Neural cell (in vitro differentiated cells): ENCODE data around the gene TBX15. TPM values are rescaled to one million over a fixed set of nuclear protein-coding genes. Genes with fewer than 3 reads are reported as not detected.

Experiments
- H2AFZ ChIP-seq: fragments of 200-600, 300-800 bp; sonication (generic), shearing (Covaris generic); 2 replicates; pipeline ENCODE4 v1.6.0; 2014; ENCODE audit warnings: low read depth, mild to moderate bottlenecking, antibody characterized with exemption, low read length, moderate library complexity
- H3F3A ChIP-seq: fragments of 200-600 bp; shearing (Covaris generic); 2 replicates; pipeline ENCODE4 v1.6.1; 2016; ENCODE audit warnings: mild to moderate bottlenecking, moderate library complexity, mixed read lengths, antibody characterized with exemption, low read length; ENCODE audit not compliant: insufficient read depth, poor library complexity, severe bottlenecking
- H3K27ac ChIP-seq: fragments of 200-600, 300-800 bp; sonication (generic), shearing (Covaris generic); 2 replicates; pipeline ENCODE4 v1.5.1; 2014; ENCODE audit warnings: mild to moderate bottlenecking, low read length, moderate library complexity
- H3K27me3 ChIP-seq: fragments of 300-800, 200-600 bp; sonication (generic), shearing (Covaris generic); 2 replicates; pipeline ENCODE4 v1.6.0; 2014; ENCODE audit warnings: mild to moderate bottlenecking, low read depth, low read length, moderate library complexity; ENCODE audit not compliant: insufficient read depth
- H3K36me3 ChIP-seq: fragments of 300-800, 200-600 bp; sonication (generic), shearing (Covaris generic); 2 replicates; pipeline ENCODE4 v1.5.1; 2014; ENCODE audit warnings: mild to moderate bottlenecking, antibody characterized with exemption, low read length, moderate library complexity; ENCODE audit not compliant: insufficient read depth
- H3K4me2 ChIP-seq: fragments of 300-800, 200-600 bp; sonication (generic), shearing (Covaris generic); 2 replicates; pipeline ENCODE4 v1.6.0; 2014; ENCODE audit warnings: mild to moderate bottlenecking, low read length
- H3K4me3 ChIP-seq: fragments of 300-800, 200-600 bp; sonication (generic), shearing (Covaris generic); 2 replicates; pipeline ENCODE4 v1.5.1; 2014; ENCODE audit warnings: mild to moderate bottlenecking, low read length, moderate library complexity
- H3K79me2 ChIP-seq: fragments of 200-600 bp; shearing (Covaris generic); replicated peaks from 2 replicates; pipeline ENCODE4 v1.6.0; 2014; ENCODE audit warnings: mild to moderate bottlenecking, low read length, moderate library complexity; ENCODE audit not compliant: insufficient read depth
- H3K9ac ChIP-seq: fragments of 300-800, 200-600 bp; sonication (generic), shearing (Covaris generic); 2 replicates; pipeline ENCODE4 v1.6.1; 2016; ENCODE audit warnings: mild to moderate bottlenecking, low read length, mixed read lengths
- H3K9me2 ChIP-seq: fragments of 200-600 bp; shearing (Covaris generic); 2 replicates; pipeline ENCODE4 v1.6.1; 2016; ENCODE audit warnings: mild to moderate bottlenecking, low read length, mixed read lengths; ENCODE audit not compliant: insufficient read depth
- H3K9me3 ChIP-seq: fragments of 200-600, 300-800 bp; sonication (generic), shearing (Covaris generic); 2 replicates; pipeline ENCODE4 v1.6.1; 2016; ENCODE audit warnings: mild to moderate bottlenecking, mixed run types, low read length, moderate library complexity, mixed read lengths
- H4K20me1 ChIP-seq: fragments of 200-600 bp; shearing (Covaris generic); 2 replicates; pipeline ENCODE4 v1.6.1; 2016; ENCODE audit warnings: mild to moderate bottlenecking, mixed run types; ENCODE audit not compliant: insufficient read depth
- EP300 ChIP-seq: fragments of 450-650 bp; conservative IDR thresholded peaks from 2 replicates; pipeline ENCODE4 v1.6.1; 2014; ENCODE audit warnings: antibody characterized with exemption, mild to moderate bottlenecking, moderate library complexity; ENCODE audit not compliant: poor library complexity, severe bottlenecking
- EZH2 ChIP-seq: fragments of 200-600, 300-800 bp; shearing (Covaris generic), sonication (generic); IDR thresholded peaks from 2 replicates; pipeline ENCODE4 v1.6.1; 2014; ENCODE audit warnings: antibody characterized with exemption, low read length, borderline replicate concordance, mild to moderate bottlenecking; ENCODE audit not compliant: insufficient read depth, poor library complexity, severe bottlenecking
- MXI1 ChIP-seq: fragments of 450-650 bp; conservative IDR thresholded peaks from 2 replicates; pipeline ENCODE4 v1.6.1; 2014; ENCODE audit warnings: antibody characterized with exemption, mild to moderate bottlenecking; ENCODE audit not compliant: poor library complexity, severe bottlenecking
- POLR2AphosphoS5 ChIP-seq: IDR thresholded peaks from 2 replicates; pipeline ENCODE4 v1.6.1; 2012
- RAD21 ChIP-seq: fragments of 450-650 bp; conservative IDR thresholded peaks from 2 replicates; pipeline ENCODE4 v1.6.1; 2014; ENCODE audit warnings: antibody characterized with exemption, mild to moderate bottlenecking, moderate library complexity
- REST ChIP-seq: IDR thresholded peaks from 2 replicates; pipeline ENCODE4 v1.6.1; 2012; ENCODE audit warnings: borderline replicate concordance
- SMC3 ChIP-seq: fragments of 450-650 bp; conservative IDR thresholded peaks from 2 replicates; pipeline ENCODE4 v1.6.1; 2014; ENCODE audit warnings: antibody characterized with exemption, mild to moderate bottlenecking, moderate library complexity; ENCODE audit not compliant: poor library complexity
- TAF1 ChIP-seq: IDR thresholded peaks from 2 replicates; pipeline ENCODE4 v1.6.1; 2012; ENCODE audit warnings: low read depth
- polyA plus RNA-seq: library from polyadenylated mRNA; depleted of rRNA; stranded (reverse); fragments of >200 nt; gene quantifications from 2 replicates; pipeline ENCODE4 v1.2.3, GENCODE V29; 2014
- TF ChIP-seq, protein P1 (sequence below): fragments of 450-650 bp; IDR thresholded peaks from 2 replicates; pipeline ENCODE4 v1.5.1; 2014; ENCODE audit warnings: antibody characterized with exemption, mild to moderate bottlenecking, moderate library complexity; ENCODE audit not compliant: poor library complexity, severe bottlenecking

TBX15 gene
- polyA plus RNA-seq, 1 donor from 2014 or later: 0.10 TPM

DNA sequence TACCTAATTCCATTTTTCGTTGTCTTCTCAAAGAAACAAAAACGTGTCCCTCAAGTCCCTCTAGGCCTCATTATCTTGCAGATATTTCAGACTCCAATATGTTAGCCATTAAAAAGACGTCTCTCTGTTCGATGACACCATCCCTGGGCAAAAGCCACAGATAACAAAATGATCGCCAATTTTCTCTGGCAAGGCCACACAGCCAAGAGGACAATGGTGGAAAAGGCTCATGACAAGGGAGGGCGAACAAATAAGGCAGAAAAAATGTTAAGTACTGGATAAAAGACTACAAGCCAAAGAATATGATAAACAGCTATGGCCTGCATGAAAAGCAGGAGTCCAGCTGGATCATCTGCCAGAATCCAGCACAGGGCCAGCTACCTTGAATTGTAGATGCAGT lies 82.9 kb downstream of the TBX15 start:
- no peaks in the 10 kb centered on the region for H3K79me2 ChIP-seq
- no peak overlapping the region for H3K4me3 ChIP-seq
- no peaks in the 10 kb centered on the region for H3K9me3 ChIP-seq
- H3K9me2 ChIP-seq: no peaks in the 10 kb centered on the region
- H4K20me1 ChIP-seq: no peaks in the 10 kb centered on the region
- no peak overlapping the region for H2AFZ ChIP-seq
- H3K9ac ChIP-seq: no peak overlapping the region
- no peaks in the 10 kb centered on the region for H3K36me3 ChIP-seq
- no peak overlapping the region for H3K4me2 ChIP-seq
- H3F3A ChIP-seq: no peaks in the 10 kb centered on the region
- TF ChIP-seq POLR2AphosphoS5 (no peak), REST (no peak), EP300 (no peak), EZH2 (no peak), RAD21 (no peak), SMC3 (no peak), TAF1 (no peak), MXI1 (no peak)
- TF ChIP-seq, protein P1, sequence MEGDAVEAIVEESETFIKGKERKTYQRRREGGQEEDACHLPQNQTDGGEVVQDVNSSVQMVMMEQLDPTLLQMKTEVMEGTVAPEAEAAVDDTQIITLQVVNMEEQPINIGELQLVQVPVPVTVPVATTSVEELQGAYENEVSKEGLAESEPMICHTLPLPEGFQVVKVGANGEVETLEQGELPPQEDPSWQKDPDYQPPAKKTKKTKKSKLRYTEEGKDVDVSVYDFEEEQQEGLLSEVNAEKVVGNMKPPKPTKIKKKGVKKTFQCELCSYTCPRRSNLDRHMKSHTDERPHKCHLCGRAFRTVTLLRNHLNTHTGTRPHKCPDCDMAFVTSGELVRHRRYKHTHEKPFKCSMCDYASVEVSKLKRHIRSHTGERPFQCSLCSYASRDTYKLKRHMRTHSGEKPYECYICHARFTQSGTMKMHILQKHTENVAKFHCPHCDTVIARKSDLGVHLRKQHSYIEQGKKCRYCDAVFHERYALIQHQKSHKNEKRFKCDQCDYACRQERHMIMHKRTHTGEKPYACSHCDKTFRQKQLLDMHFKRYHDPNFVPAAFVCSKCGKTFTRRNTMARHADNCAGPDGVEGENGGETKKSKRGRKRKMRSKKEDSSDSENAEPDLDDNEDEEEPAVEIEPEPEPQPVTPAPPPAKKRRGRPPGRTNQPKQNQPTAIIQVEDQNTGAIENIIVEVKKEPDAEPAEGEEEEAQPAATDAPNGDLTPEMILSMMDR: no peak
- H3K27ac ChIP-seq: no peak overlapping the region
- no peaks in the 10 kb centered on the region for H3K27me3 ChIP-seq

GRCh38 chr1:118902711-118903191 lies 85.4 kb downstream of the TBX15 start:
- Histone ChIP-seq H4K20me1 (no peaks in the 10 kb centered on the region), H3K9me3 (no peaks in the 10 kb centered on the region), H3K4me3 (no peak overlapping the region), H3K36me3 (no peaks in the 10 kb centered on the region), H3K79me2 (no peaks in the 10 kb centered on the region), H3F3A (no peaks in the 10 kb centered on the region), H3K27ac (no peak overlapping the region), H3K27me3 (no peaks in the 10 kb centered on the region), H2AFZ (no peak overlapping the region), H3K9me2 (no peaks in the 10 kb centered on the region), H3K9ac (no peak overlapping the region), H3K4me2 (no peak overlapping the region)
- TF ChIP-seq RAD21 (no peak), EZH2 (no peak), REST (no peak), SMC3 (no peak), TAF1 (no peak), MXI1 (no peak), POLR2AphosphoS5 (no peak)
- TF ChIP-seq, protein P1: no peak
